Measurements from ENCODE around the gene MPHOSPH8. TPM values are rescaled to one million over a fixed set of nuclear protein-coding genes. Genes with fewer than 3 reads are reported as not detected.
"Not testable (repeated sequence)": the region's sequence is repeated elsewhere in the genome, so short reads cannot be mapped to it uniquely, and the experiment has no call there.

MPHOSPH8 gene
- total RNA-seq, 2 experiments from 2014 or later: 27.6 to 31.3 TPM

- Mint-ChIP-seq H3K27me3 (no peaks in the 10 kb centered on the region), H3K4me1 (peaks cover 24% of the 10 kb centered on the region), H3K27ac (no peak overlapping the region), H3K4me3 (no peak overlapping the region), H3K36me3 (peaks cover 13% of the 10 kb centered on the region), H3K9me3 (no peaks in the 10 kb centered on the region)
- no peak for DNase-seq
Measured at GRCh38 chr13:19685437-19685836, 52.0 kb downstream of the MPHOSPH8 start.

DNA sequence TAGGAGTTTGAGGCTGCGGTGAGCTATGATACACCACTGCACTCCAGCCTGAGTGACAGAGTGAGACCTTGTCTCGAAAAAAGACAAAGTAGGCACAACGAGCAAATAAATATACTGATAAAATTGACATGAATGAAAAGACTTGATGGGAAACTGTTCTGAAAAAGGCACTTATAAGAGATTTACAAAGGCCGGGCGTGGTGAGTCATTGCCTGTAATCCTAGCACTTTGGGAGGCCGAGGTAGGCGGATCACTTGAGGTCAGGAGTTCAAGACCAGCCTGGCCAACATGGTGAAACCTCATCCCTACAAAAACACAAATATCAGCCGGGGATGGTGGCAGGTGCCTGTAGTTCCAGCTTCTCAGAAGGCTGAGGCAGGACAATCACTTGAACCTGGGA lies 58.0 kb downstream of the MPHOSPH8 start:
- H3K4me1 Mint-ChIP-seq, H3K27me3 Mint-ChIP-seq, H3K4me3 Mint-ChIP-seq, DNase-seq, H3K9me3 Mint-ChIP-seq, H3K27ac Mint-ChIP-seq: not testable (repeated sequence)
- H3K36me3 Mint-ChIP-seq: peaks cover 28% of the 10 kb centered on the region

DNA sequence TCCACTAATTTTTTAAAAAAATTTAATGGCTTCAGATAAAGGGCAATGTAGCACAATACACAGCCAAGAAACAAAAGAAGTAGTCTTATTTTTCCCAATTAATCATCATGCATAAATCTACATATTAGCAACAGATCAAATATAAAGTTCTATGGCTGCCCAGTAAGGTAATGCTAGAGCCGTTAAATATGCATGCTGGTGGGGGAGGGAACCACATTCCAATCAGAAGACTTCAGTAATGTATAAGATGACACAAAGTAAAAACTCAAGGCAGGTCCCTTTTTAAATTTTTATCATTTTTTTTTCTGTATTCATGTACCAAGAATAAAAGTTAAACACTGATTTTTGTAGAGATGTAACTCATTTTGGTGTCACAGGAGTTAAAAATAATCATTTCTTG lies 62.0 kb downstream of the MPHOSPH8 start:
- H3K9me3 Mint-ChIP-seq: no peaks in the 10 kb centered on the region
- H3K27ac Mint-ChIP-seq: no peak overlapping the region
- no peaks in the 10 kb centered on the region for H3K27me3 Mint-ChIP-seq
- DNase-seq: no peak
- H3K4me3 Mint-ChIP-seq: no peak overlapping the region
- peaks cover 32% of the 10 kb centered on the region for H3K36me3 Mint-ChIP-seq
- H3K4me1 Mint-ChIP-seq: peaks cover 14% of the 10 kb centered on the region

DNA sequence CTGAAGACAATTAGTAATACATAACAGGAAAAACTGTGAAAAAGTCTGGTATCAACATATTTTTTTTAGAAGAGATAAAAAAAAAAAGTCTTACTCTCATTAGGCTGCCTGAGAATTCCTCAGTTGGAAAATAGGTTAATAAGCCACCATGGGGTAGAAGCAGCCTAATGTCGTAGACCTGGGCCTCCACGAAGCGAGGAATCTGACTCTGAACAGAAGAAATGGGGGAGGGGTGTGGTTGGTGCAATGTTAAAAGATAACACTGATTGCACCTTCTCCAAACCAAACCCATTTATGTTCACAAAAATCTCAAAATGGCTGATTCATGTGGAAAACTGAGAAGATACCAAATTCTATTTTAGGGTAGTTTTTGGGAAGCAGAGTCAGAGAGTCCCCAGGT lies 62.4 kb downstream of the MPHOSPH8 start:
- Mint-ChIP-seq H3K4me3 (no peak overlapping the region), H3K27ac (no peak overlapping the region)

DNA sequence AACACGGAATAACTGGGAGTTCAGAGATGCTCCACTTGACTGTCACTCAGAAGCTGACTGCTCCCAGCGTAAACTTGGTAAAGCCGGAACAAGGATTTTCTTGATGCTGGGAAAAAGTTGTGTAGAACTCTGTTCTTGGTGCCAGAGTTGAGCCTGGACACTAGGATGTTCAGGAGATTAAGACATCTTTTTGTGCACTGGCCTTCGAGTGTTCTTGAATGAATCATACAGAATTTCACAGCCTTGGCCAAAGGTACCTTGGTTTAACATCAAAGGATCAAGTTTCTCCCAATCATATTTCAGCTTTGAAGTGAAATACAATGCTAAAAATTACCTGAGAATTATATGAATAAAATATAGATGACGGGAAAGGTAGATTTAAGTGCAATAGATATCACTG lies 67.5 kb downstream of the MPHOSPH8 start:
- Mint-ChIP-seq H3K36me3 (peaks cover 12% of the 10 kb centered on the region), H3K4me1 (peaks cover 11% of the 10 kb centered on the region)

More for the DNA sequence above, 62.4 kb downstream of the MPHOSPH8 start:
- no peak for DNase-seq
- no peaks in the 10 kb centered on the region for H3K27me3 Mint-ChIP-seq
- no peaks in the 10 kb centered on the region for H3K9me3 Mint-ChIP-seq
- H3K36me3 Mint-ChIP-seq: peaks cover 30% of the 10 kb centered on the region
- H3K4me1 Mint-ChIP-seq: peaks cover 13% of the 10 kb centered on the region

GRCh38 chr13:19701619-19702018 lies 68.2 kb downstream of the MPHOSPH8 start:
- not testable (repeated sequence) for H3K4me1 Mint-ChIP-seq, DNase-seq, H3K27me3 Mint-ChIP-seq, H3K27ac Mint-ChIP-seq, H3K4me3 Mint-ChIP-seq, H3K9me3 Mint-ChIP-seq
- peaks cover 12% of the 10 kb centered on the region for H3K36me3 Mint-ChIP-seq

More for the DNA sequence above, 67.5 kb downstream of the MPHOSPH8 start:
- H3K27ac Mint-ChIP-seq, DNase-seq, H3K27me3 Mint-ChIP-seq, H3K9me3 Mint-ChIP-seq, H3K4me3 Mint-ChIP-seq: not testable (repeated sequence)

GRCh38 chr13:19704256-19704655 lies 70.8 kb downstream of the MPHOSPH8 start:
- H3K36me3 Mint-ChIP-seq: peaks cover 12% of the 10 kb centered on the region
- H3K4me1 Mint-ChIP-seq: peaks cover 11% of the 10 kb centered on the region
- H3K4me3 Mint-ChIP-seq, DNase-seq, H3K9me3 Mint-ChIP-seq, H3K27me3 Mint-ChIP-seq, H3K27ac Mint-ChIP-seq: not testable (repeated sequence)

DNA sequence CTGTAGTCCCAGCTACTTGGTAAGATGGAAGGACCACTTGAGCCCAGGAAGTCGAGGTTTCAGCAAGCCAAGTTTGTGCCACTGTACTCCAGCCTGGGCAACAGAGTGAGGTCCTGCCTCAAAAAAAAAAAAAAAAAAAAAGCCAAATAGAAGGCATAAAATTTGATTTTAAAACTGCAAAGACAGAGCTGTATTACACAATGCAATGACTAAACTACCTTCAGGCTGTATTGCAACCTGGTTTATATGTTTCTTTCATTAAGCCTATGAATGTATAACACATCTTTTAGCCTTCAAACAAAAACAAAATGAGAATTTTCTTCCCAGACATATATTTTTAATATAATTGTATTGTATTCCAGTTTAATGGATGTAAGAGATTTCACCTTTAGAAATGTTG lies 75.6 kb downstream of the MPHOSPH8 start:
- not testable (repeated sequence) for H3K27me3 Mint-ChIP-seq, H3K4me1 Mint-ChIP-seq, H3K36me3 Mint-ChIP-seq, H3K9me3 Mint-ChIP-seq, H3K27ac Mint-ChIP-seq, H3K4me3 Mint-ChIP-seq, DNase-seq

GRCh38 chr13:19709782-19710181 lies 76.3 kb downstream of the MPHOSPH8 start:
- H3K9me3 Mint-ChIP-seq, DNase-seq, H3K27me3 Mint-ChIP-seq, H3K36me3 Mint-ChIP-seq, H3K4me3 Mint-ChIP-seq, H3K27ac Mint-ChIP-seq: not testable (repeated sequence)
- H3K4me1 Mint-ChIP-seq: peaks cover 11% of the 10 kb centered on the region

GRCh38 chr13:19713186-19713965 lies 79.9 kb downstream of the MPHOSPH8 start:
- H3K27ac Mint-ChIP-seq: peak overlapping the region; percentile 38
- DNase-seq: no peak

GRCh38 chr13:19720039-19720438 lies 86.6 kb downstream of the MPHOSPH8 start:
- H3K27ac Mint-ChIP-seq: no peak overlapping the region
- peaks cover 5% of the 10 kb centered on the region for H3K4me1 Mint-ChIP-seq
- H3K36me3 Mint-ChIP-seq: peaks cover 17% of the 10 kb centered on the region
- no peak overlapping the region for H3K4me3 Mint-ChIP-seq
- no peaks in the 10 kb centered on the region for H3K9me3 Mint-ChIP-seq
- no peak for DNase-seq
- H3K27me3 Mint-ChIP-seq: no peaks in the 10 kb centered on the region

More at GRCh38 chr13:19713186-19713965, 79.9 kb downstream of the MPHOSPH8 start:
- no peaks in the 10 kb centered on the region for H3K9me3 Mint-ChIP-seq
- peaks cover 13% of the 10 kb centered on the region for H3K4me1 Mint-ChIP-seq
- peaks cover 15% of the 10 kb centered on the region for H3K36me3 Mint-ChIP-seq
- H3K27me3 Mint-ChIP-seq: no peaks in the 10 kb centered on the region
- H3K4me3 Mint-ChIP-seq: no peak overlapping the region

Other genes starting within 250 kb of the MPHOSPH8 start
- gene TPTE2, start 72.1 kb upstream of the MPHOSPH8 start, total RNA-seq: not detected
- 10 to 100 TPM; 88.7 to 92.4 TPM for gene PSPC1, start 149.3 kb downstream of the MPHOSPH8 start, total RNA-seq
- gene ZMYM5, start 230.0 kb downstream of the MPHOSPH8 start, total RNA-seq: 10 to 100 TPM; 11.0 to 13.7 TPM

Measured in activated naive CD8-positive, alpha-beta T cell treated with anti-CD3 and anti-CD28 coated beads for 36 hours (primary cell).